Stimulated activated CD4-positive, alpha-beta T cell treated with anti-CD3 and anti-CD28 coated beads, Interleukin-2, amount 100 ng/mL, for 24 hours (primary cell): ENCODE measurements around the gene SDK1.

Experiments
- DNase-seq, 2 donors: peaks; one replicate each; pipeline ENCODE4 v3.0.0-alpha.2; 2020

The SDK1 gene

GRCh38 chr7:4129481-4130122 is 828.5 kb downstream of the SDK1 start:
- no peak for DNase-seq

GRCh38 chr7:4131063-4131462 is 830.0 kb downstream of the SDK1 start:
- DNase-seq = no peak

GRCh38 chr7:4132221-4132620 is 831.2 kb downstream of the SDK1 start:
- no peak for DNase-seq

- no peak for DNase-seq
These were observed 832.5 kb downstream of the SDK1 start for GRCh38 chr7:4133491-4134044.

GRCh38 chr7:4134204-4134603 is 833.2 kb downstream of the SDK1 start:
- no peak for DNase-seq

- DNase-seq = no peak
These were observed 833.6 kb downstream of the SDK1 start for GRCh38 chr7:4134631-4135030.

- no peak for DNase-seq
These were observed 834.2 kb downstream of the SDK1 start for GRCh38 chr7:4135301-4135700.

GRCh38 chr7:4136036-4136435 is 835.0 kb downstream of the SDK1 start:
- no peak for DNase-seq

- no peak for DNase-seq
These were observed 835.6 kb downstream of the SDK1 start for GRCh38 chr7:4136501-4137110.

- no peak for DNase-seq
These were observed 836.5 kb downstream of the SDK1 start for GRCh38 chr7:4137552-4137951.

- no peak for DNase-seq
These were observed 837.8 kb downstream of the SDK1 start for GRCh38 chr7:4138866-4139265.

GRCh38 chr7:4139656-4140625 is 838.9 kb downstream of the SDK1 start:
- DNase-seq = no peak

- no peak for DNase-seq
These were observed 839.9 kb downstream of the SDK1 start for GRCh38 chr7:4140933-4141332.

GRCh38 chr7:4143006-4143405 is 842.0 kb downstream of the SDK1 start:
- no peak for DNase-seq

GRCh38 chr7:4143511-4144171 is 842.6 kb downstream of the SDK1 start:
- no peak for DNase-seq

- DNase-seq = no peak
These were observed 843.2 kb downstream of the SDK1 start for GRCh38 chr7:4144172-4144701.

- DNase-seq = no peak
These were observed 843.9 kb downstream of the SDK1 start for GRCh38 chr7:4144811-4145510.

GRCh38 chr7:4145576-4145975 is 844.5 kb downstream of the SDK1 start:
- DNase-seq = no peak

GRCh38 chr7:4147926-4148620 is 847.0 kb downstream of the SDK1 start:
- no peak for DNase-seq

- DNase-seq = no peak
These were observed 848.2 kb downstream of the SDK1 start for GRCh38 chr7:4149236-4149635.

GRCh38 chr7:4149645-4150044 is 848.6 kb downstream of the SDK1 start:
- no peak for DNase-seq
